Measurements from ENCODE around the gene TGFB1.

TGFB1 gene

GRCh38 chr19:41323023-41323422, 30.7 kb downstream of the TGFB1 start:
- Histone ChIP-seq H3K79me2 (ENCODE audit: insufficient read depth, low read depth) (peaks cover 11% of the 10 kb centered on the region), H3K4me2 (no peak overlapping the region), H3K27ac (no peak overlapping the region), H3K27me3 (ENCODE audit: insufficient read depth, low read depth) (no peaks in the 10 kb centered on the region), H3K9ac (no peak overlapping the region), H4K20me1 (ENCODE audit: insufficient read depth) (no peaks in the 10 kb centered on the region), H2AFZ (ENCODE audit: low read depth) (no peak overlapping the region), H3K36me3 (ENCODE audit: insufficient read depth) (no peaks in the 10 kb centered on the region; the same call in 1 of the 2 replicates), H3K4me1 (ENCODE audit: low read depth, poor library complexity, severe bottlenecking) (peaks cover 25% of the 10 kb centered on the region), H3K4me3 (IDR thresholded peaks at IDR 0.05; ENCODE audit: insufficient read depth, low read depth, low read length) (no peak overlapping the region)
- no peak for TF ChIP-seq CTCF (conservative IDR thresholded peaks at IDR 0.05; ENCODE audit: low read depth, low read length)

- Histone ChIP-seq H3K4me2 (no peak overlapping the region), H3K4me1 (ENCODE audit: low read depth, poor library complexity, severe bottlenecking) (peaks cover 19% of the 10 kb centered on the region), H3K27ac (no peak overlapping the region), H4K20me1 (ENCODE audit: insufficient read depth) (no peaks in the 10 kb centered on the region), H3K36me3 (ENCODE audit: insufficient read depth) (peaks cover 1% of the 10 kb centered on the region; the same call in 1 of the 2 replicates), H2AFZ (ENCODE audit: low read depth) (no peak overlapping the region), H3K27me3 (ENCODE audit: insufficient read depth, low read depth) (no peaks in the 10 kb centered on the region), H3K9ac (no peak overlapping the region), H3K79me2 (ENCODE audit: insufficient read depth, low read depth) (peaks cover 11% of the 10 kb centered on the region), H3K4me3 (IDR thresholded peaks at IDR 0.05; ENCODE audit: insufficient read depth, low read depth, low read length) (no peak overlapping the region)
- TF ChIP-seq CTCF (conservative IDR thresholded peaks at IDR 0.05; ENCODE audit: low read depth, low read length), result no peak
These were observed 31.3 kb downstream of the TGFB1 start for GRCh38 chr19:41322451-41322850.

- Histone ChIP-seq H3K4me1 (ENCODE audit: low read depth, poor library complexity, severe bottlenecking) (peaks cover 12% of the 10 kb centered on the region), H3K9ac (no peak overlapping the region), H3K27me3 (ENCODE audit: insufficient read depth, low read depth) (no peaks in the 10 kb centered on the region), H3K4me3 (IDR thresholded peaks at IDR 0.05; ENCODE audit: insufficient read depth, low read depth, low read length) (no peak overlapping the region), H3K36me3 (ENCODE audit: insufficient read depth) (peaks cover 8% of the 10 kb centered on the region; the same call in 1 of the 2 replicates), H3K27ac (no peak overlapping the region), H4K20me1 (ENCODE audit: insufficient read depth) (no peaks in the 10 kb centered on the region), H3K4me2 (no peak overlapping the region), H2AFZ (ENCODE audit: low read depth) (no peak overlapping the region), H3K79me2 (ENCODE audit: insufficient read depth, low read depth) (peaks cover 9% of the 10 kb centered on the region)
- no peak for TF ChIP-seq CTCF (conservative IDR thresholded peaks at IDR 0.05; ENCODE audit: low read depth, low read length)
These were observed 32.0 kb downstream of the TGFB1 start for GRCh38 chr19:41321600-41322270.

GRCh38 chr19:41321204-41321599, 32.5 kb downstream of the TGFB1 start:
- Histone ChIP-seq H2AFZ (ENCODE audit: low read depth) (no peak overlapping the region), H3K4me1 (ENCODE audit: low read depth, poor library complexity, severe bottlenecking) (peaks cover 7% of the 10 kb centered on the region), H3K9ac (no peak overlapping the region), H4K20me1 (ENCODE audit: insufficient read depth) (no peaks in the 10 kb centered on the region), H3K79me2 (ENCODE audit: insufficient read depth, low read depth) (peaks cover 3% of the 10 kb centered on the region; the same call in 1 of the 2 replicates), H3K27ac (no peak overlapping the region), H3K36me3 (ENCODE audit: insufficient read depth) (peaks cover 10% of the 10 kb centered on the region; the same call in 1 of the 2 replicates), H3K4me2 (no peak overlapping the region), H3K4me3 (IDR thresholded peaks at IDR 0.05; ENCODE audit: insufficient read depth, low read depth, low read length) (no peak overlapping the region), H3K27me3 (ENCODE audit: insufficient read depth, low read depth) (no peaks in the 10 kb centered on the region)
- TF ChIP-seq CTCF (conservative IDR thresholded peaks at IDR 0.05; ENCODE audit: low read depth, low read length), result no peak
